B cell (primary cell): ENCODE data around the gene ACMSD. TPM values are rescaled to one million over a fixed set of nuclear protein-coding genes. Genes with fewer than 3 reads are reported as not detected.

Experiments used
- ATAC-seq: fragments of 200-7000 bp; cut with Tn5 transposase; one replicate; pipeline ENCODE4 v1.10.0; 2021; ENCODE audit warnings: low read depth, mild to moderate bottlenecking, moderate number of reproducible peaks, moderate library complexity
- CTCF ChIA-PET: fragments of 350-600 bp; sonication (Branson Sonifier 250); formaldehyde crosslinking; loops from one replicate; lab custom pipeline; 2021; ENCODE audit warnings: antibody characterized with exemption, inconsistent platforms; lab: Charles Lee
- POLR2A ChIA-PET: fragments of 350-600 bp; sonication (Branson Sonifier 250); formaldehyde crosslinking; loops from one replicate; lab custom pipeline; 2021; ENCODE audit warnings: antibody characterized with exemption; lab: Charles Lee
- DNase-seq: peaks from one replicate; pipeline ENCODE4 v3.0.0; 2013
- H2AFZ ChIP-seq: 2 replicates; pipeline ENCODE4 v1.6.1; 2012; ENCODE audit warnings: mild to moderate bottlenecking, low read depth, low read length; ENCODE audit not compliant: insufficient read depth, poor library complexity, severe bottlenecking
- H3K27ac ChIP-seq, 2 donors: 1 replicate in 1 of 2; 2 replicates in 1 of 2; pipeline ENCODE4 v1.5.1; 2012 to 2013; ENCODE audit warnings: low read length in 2 of 2, mild to moderate bottlenecking in 2 of 2, moderate library complexity in 1 of 2
- H3K27me3 ChIP-seq, 4 experiments: fragments of 200-600 bp in 1 of 4; sonication (generic) in 1 of 4; replicated peaks in 1 of 4; 1 replicate in 2 of 4; 2 replicates in 2 of 4; pipeline versions ENCODE4 v1.6.1 to v1.7.0; 2013 to 2016; ENCODE audit warnings: low read length in 3 of 4, mild to moderate bottlenecking in 2 of 4, mixed read lengths in 1 of 4, moderate library complexity in 1 of 4; ENCODE audit not compliant: insufficient read depth in 4 of 4, control insufficient read depth in 3 of 4; ENCODE audit errors: control extremely low read depth in 1 of 4
- H3K36me3 ChIP-seq, 2 experiments: replicated peaks in 1 of 2; 1 replicate in 1 of 2; 2 replicates in 1 of 2; pipeline versions ENCODE4 v1.6.1 to v1.7.1; 2013; ENCODE audit warnings: low read length in 1 of 2; ENCODE audit not compliant: insufficient read depth in 2 of 2, control insufficient read depth in 1 of 2; ENCODE audit errors: control extremely low read depth in 1 of 2, extremely low read depth in 1 of 2
- H3K4me1 ChIP-seq, 2 donors: fragments of 200-600 bp in 1 of 2; sonication (generic) in 1 of 2; 1 replicate in 1 of 2; 2 replicates in 1 of 2; pipeline versions ENCODE4 v1.5.1 to v1.6.1; 2013 to 2017; ENCODE audit warnings: low read length in 2 of 2; ENCODE audit not compliant: control insufficient read depth in 2 of 2, insufficient read depth in 2 of 2
- H3K4me2 ChIP-seq: replicated peaks from 2 replicates; pipeline ENCODE3; 2012; ENCODE audit warnings: mild to moderate bottlenecking, low read depth, low read length; ENCODE audit not compliant: poor library complexity, severe bottlenecking
- H3K4me3 ChIP-seq, 5 experiments: fragments of 200-600 bp in 1 of 5; sonication (generic) in 1 of 5; 1 replicate in 3 of 5; 2 replicates in 2 of 5; pipeline versions ENCODE4 v1.5.1 to v1.7.0; 2011 to 2016; ENCODE audit warnings: low read length in 4 of 5, mild to moderate bottlenecking in 4 of 5, low read depth in 2 of 5, control low read depth in 1 of 5, moderate library complexity in 1 of 5; ENCODE audit not compliant: insufficient read depth in 1 of 5; ENCODE audit errors: control extremely low read depth in 1 of 5, extremely low read depth in 1 of 5
- H3K79me2 ChIP-seq: fragments of 200-600 bp; sonication (generic); one replicate; pipeline ENCODE4 v1.6.0; 2016; ENCODE audit warnings: low read length; ENCODE audit not compliant: control insufficient read depth, insufficient read depth
- H3K9ac ChIP-seq: fragments of 200-600 bp; sonication (generic); 2 replicates; pipeline ENCODE4 v1.6.1; 2017; ENCODE audit warnings: mild to moderate bottlenecking, low read length, moderate library complexity
- H3K9me3 ChIP-seq, 3 donors: one replicate each; pipeline versions ENCODE4 v1.6.1 to v1.7.1; 2013; ENCODE audit warnings: low read length in 2 of 3; ENCODE audit not compliant: control insufficient read depth in 2 of 3, insufficient read depth in 1 of 3; ENCODE audit errors: control extremely low read depth in 1 of 3
- H4K20me1 ChIP-seq: 2 replicates; pipeline ENCODE4 v1.6.0; 2012; ENCODE audit warnings: mild to moderate bottlenecking, low read length; ENCODE audit not compliant: insufficient read depth, control insufficient read depth, poor library complexity, severe bottlenecking
- H3K27ac Mint-ChIP-seq: one replicate; pipeline ENCODE4 v1.8.0; 2021; ENCODE audit warnings: mixed read lengths
- H3K27me3 Mint-ChIP-seq: one replicate; pipeline ENCODE4 v1.8.0; 2021; ENCODE audit warnings: mixed read lengths
- H3K4me1 Mint-ChIP-seq: one replicate; pipeline ENCODE4 v1.8.0; 2021; ENCODE audit warnings: mixed read lengths
- H3K4me3 Mint-ChIP-seq: one replicate; pipeline ENCODE4 v1.8.0; 2021; ENCODE audit warnings: mixed read lengths
- H3K9me3 Mint-ChIP-seq: one replicate; pipeline ENCODE4 v1.8.0; 2022; ENCODE audit warnings: mixed read lengths; ENCODE audit not compliant: insufficient read depth
- CTCF ChIP-seq: fragments of 200-600 bp; IDR thresholded peaks from one replicate; pipeline ENCODE4 v1.8.0; 2022; ENCODE audit warnings: antibody characterized with exemption, mild to moderate bottlenecking
- EZH2 ChIP-seq: IDR thresholded peaks from 2 replicates; pipeline ENCODE4 v1.6.1; 2012; ENCODE audit warnings: borderline replicate concordance, low read depth, mild to moderate bottlenecking, moderate library complexity, low read length; ENCODE audit not compliant: insufficient read depth, poor library complexity, severe bottlenecking
- WGBS: methylation state at CpG from one replicate; pipeline ENCODE4 v1.1.5; 2013; ENCODE audit warnings: missing lambda C conversion rate; ENCODE audit not compliant: insufficient coverage; 5-methylcytosine and 5-hydroxymethylcytosine counted together
- intact Hi-C: fragments of 100-400 bp; cut with micrococcal nuclease; formaldehyde crosslinking; loops from one replicate; pipeline ENCODE4 v1.10.0; 2022
- polyA plus RNA-seq: library from polyadenylated mRNA; depleted of rRNA; stranded (reverse); fragments of >200 nt; gene quantifications from 2 replicates; pipeline ENCODE4 v1.2.3, GENCODE V29; 2012
- total RNA-seq, 2 donors: library from RNA; stranded (reverse); fragments of 120-200 nt in 1 of 2; gene quantifications; 1 replicate in 1 of 2; 2 replicates in 1 of 2; pipeline versions ENCODE4 v1.2.3 to v1.2.4, GENCODE V29; 2013 to 2022

ACMSD gene
- total and polyA plus RNA-seq, 2 donors (not counting 1 experiment from before 2014, with no cell fraction given): not detected

- H3K27ac Mint-ChIP-seq: no peak overlapping the region
- TF ChIP-seq CTCF (no peak), EZH2 (no peak)
- Histone ChIP-seq H3K9me3 (no peaks in the 10 kb centered on the region), H3K27ac (peak overlapping the region in 1 of 2 donors; percentile 5), H3K36me3 (peaks cover 31 to 82% of the 10 kb centered on the region in 2 experiments), H4K20me1 (peaks cover 7% of the 10 kb centered on the region), H3K4me3 (no peak overlapping the region), H3K27me3 (no peaks in the 10 kb centered on the region), H2AFZ (no peak overlapping the region), H3K79me2 (peaks cover 11% of the 10 kb centered on the region), H3K4me2 (no peak overlapping the region), H3K9ac (no peak overlapping the region), H3K4me1 (no peaks in the 10 kb centered on the region)
- WGBS: 100% methylated on average over 1 of the region's 7 CpGs
- no peaks in the 10 kb centered on the region for H3K9me3 Mint-ChIP-seq
- peaks cover 12% of the 10 kb centered on the region for H3K4me1 Mint-ChIP-seq
- ChIA-PET POLR2A (no interaction called here), CTCF (interaction anchor here (0.7 kb wide), 2 partner anchors 10 to 155 kb away, joined by 3 read pairs; no protein-coding TSS in a partner anchor)
- intact Hi-C loops: loop anchor here (10.0 kb wide), 1 partner anchor 105 kb away; the partner anchor contains the start of gene RAB3GAP1
- ATAC-seq: no peak
- H3K27me3 Mint-ChIP-seq: no peaks in the 10 kb centered on the region
- no peak overlapping the region for H3K4me3 Mint-ChIP-seq
- no peak for DNase-seq
These were observed 111.7 kb downstream of the ACMSD start for GRCh38 chr2:134949981-134950708.

GRCh38 chr2:134950886-134951285 is 112.5 kb downstream of the ACMSD start:
- no peak for DNase-seq
- H3K4me3 Mint-ChIP-seq: no peak overlapping the region
- H3K27ac Mint-ChIP-seq: no peak overlapping the region
- Histone ChIP-seq H3K79me2 (peaks cover 8% of the 10 kb centered on the region), H3K9me3 (no peaks in the 10 kb centered on the region), H3K9ac (no peak overlapping the region), H3K27me3 (no peaks in the 10 kb centered on the region), H3K36me3 (peaks cover 31 to 79% of the 10 kb centered on the region in 2 experiments), H3K4me3 (no peak overlapping the region), H3K4me2 (no peak overlapping the region), H3K4me1 (no peaks in the 10 kb centered on the region), H2AFZ (no peak overlapping the region), H3K27ac (no peak overlapping the region), H4K20me1 (peaks cover 7% of the 10 kb centered on the region)
- no peak for TF ChIP-seq CTCF
- TF ChIP-seq EZH2: no peak
- H3K27me3 Mint-ChIP-seq: no peaks in the 10 kb centered on the region
- H3K9me3 Mint-ChIP-seq: no peaks in the 10 kb centered on the region
- ChIA-PET CTCF (interaction anchor here (0.7 kb wide), 3 partner anchors 10 to 846 kb away, joined by 3 read pairs; no protein-coding TSS in a partner anchor), POLR2A (no interaction called here)
- ATAC-seq: no peak
- peaks cover 8% of the 10 kb centered on the region for H3K4me1 Mint-ChIP-seq
- intact Hi-C loops: no loop called here
- no CpG with 5 or more reads among the region's 2 CpGs for WGBS
